NCI-H2081 treated with DMSO at 0.1 percent for 48 hours (cell line): ENCODE measurements around the gene AUP1.

Experiments used
- DNase-seq: peaks from one replicate; lab custom pipeline; 2025; lab: John Stamatoyannopoulos, UW

Gene AUP1

DNA sequence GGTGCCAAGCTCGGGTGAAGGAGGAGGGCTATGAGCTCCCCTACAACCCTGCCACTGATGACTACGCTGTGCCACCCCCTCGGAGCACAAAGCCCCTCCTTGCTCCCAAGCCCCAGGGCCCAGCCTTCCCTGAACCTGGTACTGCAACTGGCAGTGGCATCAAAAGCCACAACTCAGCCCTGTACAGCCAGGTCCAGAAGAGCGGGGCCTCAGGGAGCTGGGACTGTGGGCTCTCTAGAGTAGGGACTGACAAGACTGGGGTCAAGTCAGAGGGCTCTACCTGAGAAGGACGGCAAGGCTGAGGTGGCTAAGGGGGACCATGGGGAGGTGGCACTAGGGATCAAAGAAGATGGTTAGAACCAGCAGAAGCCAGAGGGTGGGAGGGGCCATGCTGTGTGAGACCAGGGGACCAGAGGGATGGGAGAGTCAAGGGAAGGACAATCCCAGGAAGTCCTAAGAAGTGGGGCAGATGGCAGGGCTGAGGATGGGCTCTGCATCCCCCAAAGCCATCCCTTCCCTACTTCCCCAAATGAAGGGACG lies 27.4 kb upstream of the AUP1 start:
- no peak for DNase-seq

- no peak for DNase-seq
Measured at GRCh38 chr2:74556159-74556558, 26.7 kb upstream of the AUP1 start.

GRCh38 chr2:74555610-74556103 lies 26.2 kb upstream of the AUP1 start:
- DNase-seq, result no peak

GRCh38 chr2:74554820-74555531 lies 25.5 kb upstream of the AUP1 start:
- no peak for DNase-seq

DNA sequence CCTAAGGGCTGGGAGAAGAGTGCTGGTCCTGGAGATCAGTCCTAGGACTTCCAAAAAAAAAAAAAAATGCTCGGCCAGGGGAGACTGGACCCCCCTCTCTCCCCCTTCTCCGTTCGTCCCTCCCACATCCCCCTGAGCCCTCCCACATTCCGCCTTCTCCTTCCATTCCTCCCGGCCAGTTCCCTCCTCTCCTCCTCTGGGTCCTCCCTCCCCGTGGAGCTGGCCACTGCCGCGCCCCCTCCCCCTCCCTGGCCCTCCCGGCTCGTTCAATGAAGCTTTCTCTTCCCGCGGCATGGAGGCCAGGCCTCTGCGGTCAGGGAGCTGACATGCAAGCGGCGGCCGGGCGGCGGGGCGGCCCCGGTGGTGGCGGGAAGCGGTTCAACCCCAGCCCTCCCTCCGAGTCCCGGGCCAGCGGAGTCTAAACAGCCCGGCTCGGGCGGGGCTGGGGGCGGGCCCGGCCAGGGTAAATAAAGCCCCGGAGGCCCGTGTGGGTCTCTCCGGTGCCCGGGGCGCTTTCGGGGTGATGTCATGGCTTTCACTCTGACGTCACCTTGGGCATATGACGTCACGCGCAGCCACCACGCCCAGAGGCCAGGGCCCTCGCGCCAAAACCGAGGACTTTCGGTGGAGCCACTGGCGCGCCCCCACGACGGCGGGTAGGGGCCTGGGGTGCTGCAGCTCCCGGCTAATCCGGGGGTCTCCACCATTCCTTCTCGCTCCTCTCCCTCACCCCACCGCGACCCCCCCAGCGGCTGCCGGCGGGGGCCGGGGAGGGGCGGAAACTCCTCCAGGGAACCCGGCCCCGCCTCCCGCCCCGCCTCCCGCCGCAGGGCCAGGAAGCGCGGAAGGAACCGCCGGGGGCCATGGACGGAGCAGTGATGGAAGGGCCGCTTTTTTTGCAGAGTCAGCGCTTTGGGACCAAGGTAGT lies 24.6 kb upstream of the AUP1 start, which contains the start of the genes DOK1 and LOXL3:
TSS of gene DOK1 (plus strand) at position 829 of the 928 bp plus-strand sequence. CDS start at position 864, 35 bp downstream.
TSS of gene LOXL3 (minus strand) at position 51 of the 928 bp plus-strand sequence. CDS start 1,308 bp downstream, outside the sequence.
- no peak for DNase-seq

- DNase-seq, result no peak
Measured at GRCh38 chr2:74552914-74553811, 23.7 kb upstream of the AUP1 start.

DNA sequence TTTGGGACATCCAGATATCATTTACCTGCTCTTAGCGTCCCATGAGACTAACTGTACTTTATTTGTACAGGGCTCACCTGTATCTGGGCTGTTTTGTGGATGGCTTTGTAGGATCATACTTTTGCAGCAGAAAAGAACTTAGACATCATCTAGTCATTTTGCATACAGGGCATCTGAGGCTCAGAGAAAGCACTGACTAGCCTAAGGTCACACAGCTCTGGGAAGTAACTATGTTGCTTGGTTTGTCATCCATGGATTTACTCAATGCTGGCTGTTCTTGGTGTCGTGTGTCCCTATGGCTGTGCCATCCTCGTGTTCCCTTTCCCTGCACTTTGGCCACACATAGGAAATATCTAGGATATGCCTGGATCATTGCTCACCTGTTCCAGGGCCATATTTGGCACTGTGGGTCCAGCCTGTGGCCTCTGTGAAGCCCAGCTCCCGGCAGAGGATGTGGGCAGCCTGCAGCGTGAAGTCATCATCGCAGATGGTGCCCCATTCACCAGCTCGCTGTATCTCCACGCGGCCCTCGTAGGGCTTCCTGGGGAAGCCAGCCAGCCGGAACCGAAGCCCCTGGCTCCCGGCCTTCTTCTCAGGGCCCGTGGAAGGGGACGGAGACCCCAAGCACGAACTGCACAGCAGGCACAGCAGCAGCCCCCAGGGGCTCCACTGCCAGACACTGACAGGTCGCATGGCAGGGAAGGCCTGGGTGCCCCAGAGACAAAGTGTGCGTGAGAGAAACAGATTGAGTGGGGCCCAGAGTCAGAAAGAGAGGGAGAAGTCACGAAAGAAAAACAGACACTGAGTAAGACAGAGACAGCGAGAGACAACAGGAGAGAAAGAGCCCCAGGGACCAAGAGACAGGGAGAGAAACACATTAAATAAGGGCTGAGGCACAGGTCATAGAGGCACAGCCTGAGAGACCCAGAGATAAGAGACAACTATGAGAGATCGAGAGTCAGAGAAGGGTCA lies 22.7 kb upstream of the AUP1 start:
- DNase-seq, result no peak

DNA sequence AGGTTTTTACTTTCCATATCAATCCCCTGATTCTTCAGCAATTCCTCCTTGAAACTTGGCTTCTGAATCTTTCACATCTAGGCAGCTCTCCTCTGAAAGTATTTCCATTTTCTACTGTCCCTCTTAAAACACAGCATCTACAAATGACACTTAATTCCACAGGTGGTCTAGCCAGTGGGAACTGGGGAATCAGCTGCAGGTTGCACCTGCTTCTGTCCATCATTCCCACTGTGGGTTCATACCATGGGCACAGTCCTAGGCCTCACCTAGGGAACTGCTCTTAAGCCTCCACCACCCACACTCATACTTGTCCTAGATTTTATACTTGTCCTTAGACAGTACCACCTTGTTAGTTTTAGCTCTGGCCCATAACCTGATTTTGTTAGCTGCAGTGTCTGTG lies 22.0 kb upstream of the AUP1 start:
- no peak for DNase-seq

GRCh38 chr2:74550231-74550630 lies 20.7 kb upstream of the AUP1 start:
- no peak for DNase-seq

DNA sequence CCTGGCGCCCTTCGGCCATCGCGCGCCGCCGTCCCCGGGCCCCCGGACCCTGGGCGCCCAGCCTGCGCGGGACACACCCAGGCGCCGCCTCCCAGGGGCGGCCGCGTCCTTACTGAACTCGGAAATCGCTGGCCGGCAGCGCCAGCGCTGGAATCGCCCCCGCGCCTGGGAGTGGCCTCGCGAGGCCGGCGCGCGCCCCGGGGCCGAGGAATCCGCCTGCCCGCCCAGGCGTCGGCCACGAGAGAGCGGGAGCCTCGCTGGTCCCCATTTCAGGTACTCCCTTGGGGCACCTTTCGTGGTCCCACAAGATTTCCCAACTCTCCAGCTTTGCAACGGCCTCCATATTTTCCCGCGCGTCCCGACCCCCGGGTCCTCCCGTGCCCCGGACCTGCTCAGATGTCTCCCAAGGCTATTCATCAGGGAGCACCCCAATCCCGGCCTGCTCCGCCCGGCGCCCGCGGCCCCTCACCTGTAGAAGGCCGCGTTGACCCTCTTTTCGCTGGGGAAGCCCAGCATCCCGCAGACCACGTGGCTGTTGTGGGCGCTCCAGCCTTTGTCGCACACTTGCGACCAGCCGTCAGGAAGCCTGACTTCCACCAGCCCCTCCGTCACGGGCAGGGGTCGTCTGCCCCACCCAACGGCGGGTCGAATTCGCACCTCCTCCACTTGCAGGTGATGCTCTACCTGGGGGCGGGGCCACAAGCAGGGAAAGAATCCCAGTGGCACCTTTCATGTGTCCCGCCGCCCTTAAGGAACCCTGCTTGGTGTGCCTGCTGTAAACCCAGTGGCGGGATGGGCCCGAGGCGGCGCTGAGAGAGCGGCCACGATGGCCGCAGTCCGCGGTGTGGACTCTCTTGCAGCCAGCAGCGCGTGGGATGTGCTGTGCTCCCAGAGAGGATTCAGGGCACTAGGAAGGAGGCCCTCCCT lies 19.7 kb upstream of the AUP1 start:
- no peak for DNase-seq

- no peak for DNase-seq
Measured at GRCh38 chr2:74548285-74548899, 18.9 kb upstream of the AUP1 start.

DNA sequence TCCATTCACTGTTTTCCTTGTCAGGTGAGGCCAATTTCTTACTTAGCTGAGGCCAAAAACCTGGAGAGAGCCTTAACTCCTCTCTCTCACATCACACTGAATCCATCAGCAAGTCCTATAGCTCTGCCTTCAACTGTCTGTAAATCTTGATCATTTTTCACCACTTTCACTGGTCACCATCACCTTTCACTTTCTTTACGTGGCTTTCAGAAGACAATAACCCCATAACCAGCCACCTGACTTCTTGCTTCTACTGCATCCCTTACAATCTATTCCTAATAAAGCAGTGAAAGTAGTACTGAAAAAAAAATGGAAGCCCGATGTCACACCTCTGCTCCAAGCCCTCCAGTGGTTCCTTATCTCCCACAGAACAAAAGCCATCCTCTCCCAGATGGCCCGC lies 16.5 kb upstream of the AUP1 start:
- no peak for DNase-seq

- DNase-seq, result no peak
Measured at GRCh38 chr2:74544634-74545033, 15.1 kb upstream of the AUP1 start.

GRCh38 chr2:74542978-74543377 lies 13.5 kb upstream of the AUP1 start:
- DNase-seq, result no peak

DNA sequence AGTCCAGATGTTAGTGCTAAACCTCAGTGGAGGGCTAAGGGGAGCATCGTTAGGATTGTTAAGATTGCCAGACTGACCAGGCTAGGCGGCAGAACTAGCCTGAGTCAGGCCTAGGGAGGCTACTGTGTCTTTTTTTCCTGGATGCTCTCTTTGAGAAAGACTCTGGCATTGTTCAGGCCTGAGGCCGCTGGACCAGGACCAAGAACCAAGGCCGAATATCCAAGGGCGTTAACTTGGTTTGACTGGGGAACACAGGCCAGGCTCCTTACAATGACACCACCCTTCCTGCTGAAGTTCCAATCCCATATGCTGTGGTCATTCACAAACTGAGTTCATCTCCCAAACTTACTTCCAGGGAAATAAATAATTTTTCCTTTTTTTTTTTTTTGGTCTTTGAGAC lies 10.8 kb upstream of the AUP1 start:
- no peak for DNase-seq

GRCh38 chr2:74538881-74539339 lies 9.4 kb upstream of the AUP1 start:
- DNase-seq, result no peak

GRCh38 chr2:74537140-74537539 lies 7.6 kb upstream of the AUP1 start:
- no peak for DNase-seq

GRCh38 chr2:74536166-74536950 lies 6.9 kb upstream of the AUP1 start:
- DNase-seq, result no peak
